ENCODE measurements around the gene GMPR.
A peak's percentile ranks its signal among the peaks of the same experiment; 100 is the strongest.

GMPR gene

GRCh38 chr6:16334671-16335070 lies 96.3 kb downstream of the GMPR start:
- DNase-seq, result no peak

- no peak for DNase-seq
These were observed 96.8 kb downstream of the GMPR start for GRCh38 chr6:16335176-16335575.

- no peak for DNase-seq
These were observed 97.8 kb downstream of the GMPR start for GRCh38 chr6:16336056-16336818.

- no peak for DNase-seq
These were observed 98.5 kb downstream of the GMPR start for GRCh38 chr6:16336911-16337294.

- DNase-seq, result peak; percentile 65
These were observed 99.0 kb downstream of the GMPR start for GRCh38 chr6:16337295-16337975.

- DNase-seq, result peak; percentile 83
These were observed 100.3 kb downstream of the GMPR start for GRCh38 chr6:16338577-16339264.

- no peak for DNase-seq
These were observed 100.8 kb downstream of the GMPR start for GRCh38 chr6:16339265-16339587.

GRCh38 chr6:16343593-16343992 lies 105.2 kb downstream of the GMPR start:
- DNase-seq, result no peak

GRCh38 chr6:16344756-16345155 lies 106.4 kb downstream of the GMPR start:
- no peak for DNase-seq
